K562 (cell line): Measurements from ENCODE around the gene STIM1.

ENCODE experiments used
- BDP1 ChIP-seq: IDR thresholded peaks from 3 replicates; pipeline ENCODE4 v1.6.1; 2011; ENCODE audit not compliant: insufficient read length, insufficient read depth
- CHCHD3 ChIP-seq: fragments of 250-450 bp; sonication (Bioruptor Pico); IDR thresholded peaks from 2 replicates; pipeline ENCODE4 v2.1.2; 2022; ENCODE audit warnings: mild to moderate bottlenecking
- WHSC1 ChIP-seq: IDR thresholded peaks from one replicate; pipeline ENCODE4 v1.6.1; 2012; ENCODE audit warnings: low read length, control low read depth, inconsistent platforms
- YY1 ChIP-seq, 3 experiments: IDR thresholded peaks; 2 replicates each; pipeline ENCODE4 v1.6.1; 2011; ENCODE audit warnings: low read length in 2 of 3, mild to moderate bottlenecking in 2 of 3, moderate library complexity in 2 of 3, borderline replicate concordance in 1 of 3, control low read depth in 1 of 3, low read depth in 1 of 3; ENCODE audit not compliant: insufficient read depth in 3 of 3, insufficient replicate concordance in 2 of 3, control insufficient read depth in 1 of 3, insufficient read length in 1 of 3; ENCODE audit errors: extremely low read depth in 1 of 3
- ZNF175 ChIP-seq: fragments of 200-800 bp; sonication (Bioruptor generic); IDR thresholded peaks from 2 replicates; pipeline ENCODE4 v1.6.1; 2016; ENCODE audit warnings: low read depth, mild to moderate bottlenecking, missing genetic modification characterization, missing compliant biosample characterization
- TF ChIP-seq, protein P1 (sequence below): fragments of 150-350 bp; conservative IDR thresholded peaks from 2 replicates; pipeline ENCODE4 v1.6.1; 2014; ENCODE audit warnings: low read length
- TF ChIP-seq, protein P2 (sequence below), 2 experiments: fragments of 450-650 bp; formaldehyde crosslinking in 1 of 2; IDR thresholded peaks; 2 replicates each; pipeline versions ENCODE4 v1.4.0 to v1.6.1; 2014 to 2020; ENCODE audit warnings: mild to moderate bottlenecking in 2 of 2, borderline replicate concordance in 1 of 2, low read depth in 1 of 2
- TF ChIP-seq, protein P3 (sequence below), 3 experiments: IDR thresholded peaks in 2 of 3; conservative IDR thresholded peaks in 1 of 3; 2 replicates each; pipeline ENCODE4 v1.5.1; 2011 to 2012; ENCODE audit warnings: low read length in 3 of 3, mild to moderate bottlenecking in 3 of 3, control low read depth in 2 of 3, improper control_type of control experiment in 1 of 3, inconsistent platforms in 1 of 3, low read depth in 1 of 3, mixed read lengths in 1 of 3, moderate library complexity in 1 of 3; ENCODE audit not compliant: insufficient read depth in 2 of 3
- TF ChIP-seq, protein P4 (sequence below): sonication (generic); formaldehyde crosslinking; IDR thresholded peaks from 2 replicates; pipeline ENCODE4 v1.5.0; 2020; ENCODE audit warnings: missing genetic modification reagents
- TF ChIP-seq, protein P5 (sequence below): IDR thresholded peaks from 2 replicates; pipeline ENCODE4 v1.6.1; 2016; ENCODE audit warnings: missing genetic modification characterization, missing compliant biosample characterization

GRCh38 chr11:3994030-3994640 is 138.7 kb downstream of the STIM1 start:
- TF ChIP-seq ZNF175 (CRISPR knock-in tag), result no peak
- no peak for TF ChIP-seq WHSC1
- TF ChIP-seq, protein P1, sequence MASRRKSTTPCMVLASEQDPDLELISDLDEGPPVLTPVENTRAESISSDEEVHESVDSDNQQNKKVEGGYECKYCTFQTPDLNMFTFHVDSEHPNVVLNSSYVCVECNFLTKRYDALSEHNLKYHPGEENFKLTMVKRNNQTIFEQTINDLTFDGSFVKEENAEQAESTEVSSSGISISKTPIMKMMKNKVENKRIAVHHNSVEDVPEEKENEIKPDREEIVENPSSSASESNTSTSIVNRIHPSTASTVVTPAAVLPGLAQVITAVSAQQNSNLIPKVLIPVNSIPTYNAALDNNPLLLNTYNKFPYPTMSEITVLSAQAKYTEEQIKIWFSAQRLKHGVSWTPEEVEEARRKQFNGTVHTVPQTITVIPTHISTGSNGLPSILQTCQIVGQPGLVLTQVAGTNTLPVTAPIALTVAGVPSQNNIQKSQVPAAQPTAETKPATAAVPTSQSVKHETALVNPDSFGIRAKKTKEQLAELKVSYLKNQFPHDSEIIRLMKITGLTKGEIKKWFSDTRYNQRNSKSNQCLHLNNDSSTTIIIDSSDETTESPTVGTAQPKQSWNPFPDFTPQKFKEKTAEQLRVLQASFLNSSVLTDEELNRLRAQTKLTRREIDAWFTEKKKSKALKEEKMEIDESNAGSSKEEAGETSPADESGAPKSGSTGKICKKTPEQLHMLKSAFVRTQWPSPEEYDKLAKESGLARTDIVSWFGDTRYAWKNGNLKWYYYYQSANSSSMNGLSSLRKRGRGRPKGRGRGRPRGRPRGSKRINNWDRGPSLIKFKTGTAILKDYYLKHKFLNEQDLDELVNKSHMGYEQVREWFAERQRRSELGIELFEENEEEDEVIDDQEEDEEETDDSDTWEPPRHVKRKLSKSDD, result no peak
- no peak for TF ChIP-seq YY1 (IDR thresholded peaks at IDR 0.05; ENCODE audit: borderline replicate concordance in 1 of 3, control insufficient read depth in 1 of 3, extremely low read depth in 1 of 3, insufficient read depth in 3 of 3, insufficient read length in 1 of 3, insufficient replicate concordance in 2 of 3, low read depth in 1 of 3, low read length in 2 of 3)
- no peak for TF ChIP-seq BDP1
- TF ChIP-seq, protein P2, sequence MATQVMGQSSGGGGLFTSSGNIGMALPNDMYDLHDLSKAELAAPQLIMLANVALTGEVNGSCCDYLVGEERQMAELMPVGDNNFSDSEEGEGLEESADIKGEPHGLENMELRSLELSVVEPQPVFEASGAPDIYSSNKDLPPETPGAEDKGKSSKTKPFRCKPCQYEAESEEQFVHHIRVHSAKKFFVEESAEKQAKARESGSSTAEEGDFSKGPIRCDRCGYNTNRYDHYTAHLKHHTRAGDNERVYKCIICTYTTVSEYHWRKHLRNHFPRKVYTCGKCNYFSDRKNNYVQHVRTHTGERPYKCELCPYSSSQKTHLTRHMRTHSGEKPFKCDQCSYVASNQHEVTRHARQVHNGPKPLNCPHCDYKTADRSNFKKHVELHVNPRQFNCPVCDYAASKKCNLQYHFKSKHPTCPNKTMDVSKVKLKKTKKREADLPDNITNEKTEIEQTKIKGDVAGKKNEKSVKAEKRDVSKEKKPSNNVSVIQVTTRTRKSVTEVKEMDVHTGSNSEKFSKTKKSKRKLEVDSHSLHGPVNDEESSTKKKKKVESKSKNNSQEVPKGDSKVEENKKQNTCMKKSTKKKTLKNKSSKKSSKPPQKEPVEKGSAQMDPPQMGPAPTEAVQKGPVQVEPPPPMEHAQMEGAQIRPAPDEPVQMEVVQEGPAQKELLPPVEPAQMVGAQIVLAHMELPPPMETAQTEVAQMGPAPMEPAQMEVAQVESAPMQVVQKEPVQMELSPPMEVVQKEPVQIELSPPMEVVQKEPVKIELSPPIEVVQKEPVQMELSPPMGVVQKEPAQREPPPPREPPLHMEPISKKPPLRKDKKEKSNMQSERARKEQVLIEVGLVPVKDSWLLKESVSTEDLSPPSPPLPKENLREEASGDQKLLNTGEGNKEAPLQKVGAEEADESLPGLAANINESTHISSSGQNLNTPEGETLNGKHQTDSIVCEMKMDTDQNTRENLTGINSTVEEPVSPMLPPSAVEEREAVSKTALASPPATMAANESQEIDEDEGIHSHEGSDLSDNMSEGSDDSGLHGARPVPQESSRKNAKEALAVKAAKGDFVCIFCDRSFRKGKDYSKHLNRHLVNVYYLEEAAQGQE (IDR thresholded peaks at IDR 0.05; ENCODE audit: borderline replicate concordance), result 0 out of 2 replicates have a peak, but pooled peaks have one; percentile 17
- TF ChIP-seq, protein P2 (CRISPR knock-in tag; IDR thresholded peaks at IDR 0.05; ENCODE audit: low read depth), result no peak
- TF ChIP-seq, protein P3, sequence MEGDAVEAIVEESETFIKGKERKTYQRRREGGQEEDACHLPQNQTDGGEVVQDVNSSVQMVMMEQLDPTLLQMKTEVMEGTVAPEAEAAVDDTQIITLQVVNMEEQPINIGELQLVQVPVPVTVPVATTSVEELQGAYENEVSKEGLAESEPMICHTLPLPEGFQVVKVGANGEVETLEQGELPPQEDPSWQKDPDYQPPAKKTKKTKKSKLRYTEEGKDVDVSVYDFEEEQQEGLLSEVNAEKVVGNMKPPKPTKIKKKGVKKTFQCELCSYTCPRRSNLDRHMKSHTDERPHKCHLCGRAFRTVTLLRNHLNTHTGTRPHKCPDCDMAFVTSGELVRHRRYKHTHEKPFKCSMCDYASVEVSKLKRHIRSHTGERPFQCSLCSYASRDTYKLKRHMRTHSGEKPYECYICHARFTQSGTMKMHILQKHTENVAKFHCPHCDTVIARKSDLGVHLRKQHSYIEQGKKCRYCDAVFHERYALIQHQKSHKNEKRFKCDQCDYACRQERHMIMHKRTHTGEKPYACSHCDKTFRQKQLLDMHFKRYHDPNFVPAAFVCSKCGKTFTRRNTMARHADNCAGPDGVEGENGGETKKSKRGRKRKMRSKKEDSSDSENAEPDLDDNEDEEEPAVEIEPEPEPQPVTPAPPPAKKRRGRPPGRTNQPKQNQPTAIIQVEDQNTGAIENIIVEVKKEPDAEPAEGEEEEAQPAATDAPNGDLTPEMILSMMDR (IDR thresholded peaks at IDR 0.05 in 2 of 3, conservative IDR thresholded peaks at IDR 0.05 in 1 of 3; ENCODE audit: insufficient read depth in 2 of 3, low read depth in 1 of 3, low read length in 3 of 3), result no peak
- no peak for TF ChIP-seq CHCHD3 (CRISPR knock-in tag)
- TF ChIP-seq, protein P4, sequence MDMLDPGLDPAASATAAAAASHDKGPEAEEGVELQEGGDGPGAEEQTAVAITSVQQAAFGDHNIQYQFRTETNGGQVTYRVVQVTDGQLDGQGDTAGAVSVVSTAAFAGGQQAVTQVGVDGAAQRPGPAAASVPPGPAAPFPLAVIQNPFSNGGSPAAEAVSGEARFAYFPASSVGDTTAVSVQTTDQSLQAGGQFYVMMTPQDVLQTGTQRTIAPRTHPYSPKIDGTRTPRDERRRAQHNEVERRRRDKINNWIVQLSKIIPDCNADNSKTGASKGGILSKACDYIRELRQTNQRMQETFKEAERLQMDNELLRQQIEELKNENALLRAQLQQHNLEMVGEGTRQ (CRISPR knock-in tag), result no peak
- TF ChIP-seq, protein P5, sequence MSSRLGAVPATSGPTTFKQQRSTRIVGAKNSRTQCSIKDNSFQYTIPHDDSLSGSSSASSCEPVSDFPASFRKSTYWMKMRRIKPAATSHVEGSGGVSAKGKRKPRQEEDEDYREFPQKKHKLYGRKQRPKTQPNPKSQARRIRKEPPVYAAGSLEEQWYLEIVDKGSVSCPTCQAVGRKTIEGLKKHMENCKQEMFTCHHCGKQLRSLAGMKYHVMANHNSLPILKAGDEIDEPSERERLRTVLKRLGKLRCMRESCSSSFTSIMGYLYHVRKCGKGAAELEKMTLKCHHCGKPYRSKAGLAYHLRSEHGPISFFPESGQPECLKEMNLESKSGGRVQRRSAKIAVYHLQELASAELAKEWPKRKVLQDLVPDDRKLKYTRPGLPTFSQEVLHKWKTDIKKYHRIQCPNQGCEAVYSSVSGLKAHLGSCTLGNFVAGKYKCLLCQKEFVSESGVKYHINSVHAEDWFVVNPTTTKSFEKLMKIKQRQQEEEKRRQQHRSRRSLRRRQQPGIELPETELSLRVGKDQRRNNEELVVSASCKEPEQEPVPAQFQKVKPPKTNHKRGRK (tag), result no peak
